PC-9 (cell line): ENCODE measurements around the gene ANKDD1A.

ENCODE experiments used
- CTCF ChIP-seq: fragments of 200-600 bp; sonication (generic); conservative IDR thresholded peaks from 2 replicates; pipeline ENCODE4 v1.6.1; 2017; ENCODE audit warnings: mixed run types, antibody characterized with exemption, mild to moderate bottlenecking, moderate library complexity
- EZH2 ChIP-seq: fragments of 200-600 bp; sonication (generic); IDR thresholded peaks from 2 replicates; pipeline ENCODE4 v1.8.0; 2017; ENCODE audit warnings: antibody characterized with exemption, low read depth

- no peak for TF ChIP-seq CTCF
- no peak for TF ChIP-seq EZH2
These were observed 63.7 kb downstream of the ANKDD1A start for GRCh38 chr15:64975390-64975789.
